H54 (cell line): ENCODE measurements around the gene EIF4G3.
"Not testable (repeated sequence)": the region's sequence is repeated elsewhere in the genome, so short reads cannot be mapped to it uniquely, and the experiment has no call there.

Experiments
- DNase-seq: peaks from one replicate; pipeline ENCODE4 v3.0.0; 2011; ENCODE audit warnings: low spot score, mixed read lengths; ENCODE audit not compliant: insufficient read length
- FAIRE-seq: peaks from 3 replicates; lab custom pipeline; 2011; peaks lifted over from hg19 to GRCh38; lab: Jason Lieb, UNC
- POLR2A ChIP-seq: IDR thresholded peaks from 2 replicates; pipeline ENCODE4 v1.6.1; 2011; ENCODE audit warnings: low read depth, mild to moderate bottlenecking, low read length

EIF4G3 gene

GRCh38 chr1:21115098-21115760 lies 61.5 kb downstream of the EIF4G3 start:
- no peak for TF ChIP-seq POLR2A
- no peak for FAIRE-seq
- DNase-seq, result no peak

- no peak for DNase-seq
- TF ChIP-seq POLR2A, result no peak
- FAIRE-seq, result no peak
Observed at GRCh38 chr1:21114431-21114830, 62.3 kb downstream of the EIF4G3 start.

- FAIRE-seq (no peak), DNase-seq (no peak)
- no peak for TF ChIP-seq POLR2A
Observed at GRCh38 chr1:21110163-21110562, 66.5 kb downstream of the EIF4G3 start.

- DNase-seq (no peak), FAIRE-seq (no peak)
- TF ChIP-seq POLR2A, result no peak
Observed at GRCh38 chr1:21106709-21107108, 70.0 kb downstream of the EIF4G3 start.

- TF ChIP-seq POLR2A, result no peak
- DNase-seq (no peak), FAIRE-seq (no peak)
Observed at GRCh38 chr1:21106238-21106637, 70.5 kb downstream of the EIF4G3 start.

- TF ChIP-seq POLR2A, result no peak
- FAIRE-seq, result no peak
- no peak for DNase-seq
Observed at GRCh38 chr1:21105807-21106206, 70.9 kb downstream of the EIF4G3 start.

- DNase-seq (no peak), FAIRE-seq (no peak)
- TF ChIP-seq POLR2A, result no peak
Observed at GRCh38 chr1:21104683-21105082, 72.0 kb downstream of the EIF4G3 start.

- FAIRE-seq, result no peak
- DNase-seq, result no peak
- TF ChIP-seq POLR2A, result no peak
Observed at GRCh38 chr1:21100481-21100921, 76.2 kb downstream of the EIF4G3 start.

GRCh38 chr1:21099869-21100131 lies 76.9 kb downstream of the EIF4G3 start:
- no peak for TF ChIP-seq POLR2A
- no peak for FAIRE-seq

GRCh38 chr1:21099034-21099868 lies 77.4 kb downstream of the EIF4G3 start:
- FAIRE-seq (no peak), DNase-seq (no peak)
- no peak for TF ChIP-seq POLR2A

More at GRCh38 chr1:21099869-21100131, 76.9 kb downstream of the EIF4G3 start:
- DNase-seq, result no peak

GRCh38 chr1:21098186-21098915 lies 78.3 kb downstream of the EIF4G3 start:
- no peak for TF ChIP-seq POLR2A
- FAIRE-seq (no peak), DNase-seq (no peak)

GRCh38 chr1:21097729-21098128 lies 79.0 kb downstream of the EIF4G3 start:
- FAIRE-seq (no peak), DNase-seq (no peak)
- TF ChIP-seq POLR2A, result no peak

GRCh38 chr1:21095976-21096375 lies 80.7 kb downstream of the EIF4G3 start:
- no peak for TF ChIP-seq POLR2A
- FAIRE-seq, result no peak
- DNase-seq, result no peak

- FAIRE-seq, DNase-seq: not testable (repeated sequence)
Observed at GRCh38 chr1:21094282-21094681, 82.4 kb downstream of the EIF4G3 start.

GRCh38 chr1:21093271-21093958 lies 83.3 kb downstream of the EIF4G3 start:
- not testable (repeated sequence) for DNase-seq, FAIRE-seq

GRCh38 chr1:21092545-21092944 lies 84.2 kb downstream of the EIF4G3 start:
- not testable (repeated sequence) for DNase-seq, FAIRE-seq

GRCh38 chr1:21091053-21091690 lies 85.5 kb downstream of the EIF4G3 start:
- DNase-seq, FAIRE-seq: not testable (repeated sequence)
